Measurements from ENCODE around the gene MYOM3.

- TF ChIP-seq, protein P1, sequence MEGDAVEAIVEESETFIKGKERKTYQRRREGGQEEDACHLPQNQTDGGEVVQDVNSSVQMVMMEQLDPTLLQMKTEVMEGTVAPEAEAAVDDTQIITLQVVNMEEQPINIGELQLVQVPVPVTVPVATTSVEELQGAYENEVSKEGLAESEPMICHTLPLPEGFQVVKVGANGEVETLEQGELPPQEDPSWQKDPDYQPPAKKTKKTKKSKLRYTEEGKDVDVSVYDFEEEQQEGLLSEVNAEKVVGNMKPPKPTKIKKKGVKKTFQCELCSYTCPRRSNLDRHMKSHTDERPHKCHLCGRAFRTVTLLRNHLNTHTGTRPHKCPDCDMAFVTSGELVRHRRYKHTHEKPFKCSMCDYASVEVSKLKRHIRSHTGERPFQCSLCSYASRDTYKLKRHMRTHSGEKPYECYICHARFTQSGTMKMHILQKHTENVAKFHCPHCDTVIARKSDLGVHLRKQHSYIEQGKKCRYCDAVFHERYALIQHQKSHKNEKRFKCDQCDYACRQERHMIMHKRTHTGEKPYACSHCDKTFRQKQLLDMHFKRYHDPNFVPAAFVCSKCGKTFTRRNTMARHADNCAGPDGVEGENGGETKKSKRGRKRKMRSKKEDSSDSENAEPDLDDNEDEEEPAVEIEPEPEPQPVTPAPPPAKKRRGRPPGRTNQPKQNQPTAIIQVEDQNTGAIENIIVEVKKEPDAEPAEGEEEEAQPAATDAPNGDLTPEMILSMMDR (conservative IDR thresholded peaks at IDR 0.05; ENCODE audit: low read depth, low read length), result no peak
- TF ChIP-seq EZH2 (IDR thresholded peaks at IDR 0.05; ENCODE audit: low read length, unreplicated experiment) (no peak), EZH2phosphoT487 (IDR thresholded peaks at IDR 0.05; ENCODE audit: borderline replicate concordance, low read length) (no peak)
Measured at GRCh38 chr1:24095140-24095859, 16.6 kb downstream of the MYOM3 start.

All from PC-3 (cell line).